EH (cell line): ENCODE data around the gene TBRG4.
"Not testable (repeated sequence)": the region's sequence is repeated elsewhere in the genome, so short reads cannot be mapped to it uniquely, and the experiment has no call there.

Experiments used
- DNase-seq: peaks from one replicate; pipeline ENCODE4 v3.0.0-alpha.2; 2015; ENCODE audit warnings: low read depth

TBRG4 gene

GRCh38 chr7:45117582-45117981, 6.1 kb upstream of the TBRG4 start:
- no peak for DNase-seq

- no peak for DNase-seq
Measured at GRCh38 chr7:45116048-45116447, 4.6 kb upstream of the TBRG4 start.

- no peak for DNase-seq
Measured at GRCh38 chr7:45114926-45115325, 3.4 kb upstream of the TBRG4 start.

GRCh38 chr7:45114257-45114656, 2.8 kb upstream of the TBRG4 start:
- DNase-seq: not testable (repeated sequence)

GRCh38 chr7:45112648-45113047, 1.2 kb upstream of the TBRG4 start:
- DNase-seq: peak; percentile 50

GRCh38 chr7:45108863-45109262, 2.6 kb downstream of the TBRG4 start:
- DNase-seq: no peak

GRCh38 chr7:45107356-45107755, 4.1 kb downstream of the TBRG4 start:
- no peak for DNase-seq

GRCh38 chr7:45106820-45107219, 4.7 kb downstream of the TBRG4 start:
- DNase-seq: no peak

GRCh38 chr7:45105588-45106188, 5.8 kb downstream of the TBRG4 start:
- no peak for DNase-seq

GRCh38 chr7:45104844-45105587, 6.5 kb downstream of the TBRG4 start:
- DNase-seq: no peak

- DNase-seq: no peak
Measured at GRCh38 chr7:45103958-45104843, 7.3 kb downstream of the TBRG4 start.

- DNase-seq: no peak
Measured at GRCh38 chr7:45102785-45103712, 8.4 kb downstream of the TBRG4 start.

GRCh38 chr7:45101748-45102147, 9.7 kb downstream of the TBRG4 start:
- no peak for DNase-seq

- no peak for DNase-seq
Measured at GRCh38 chr7:45100761-45101480, 10.6 kb downstream of the TBRG4 start.

- DNase-seq: no peak
Measured at GRCh38 chr7:45099891-45100760, 11.4 kb downstream of the TBRG4 start.

GRCh38 chr7:45098983-45099839, 12.3 kb downstream of the TBRG4 start:
- DNase-seq: no peak

- DNase-seq: no peak
Measured at GRCh38 chr7:45092931-45093235, 18.6 kb downstream of the TBRG4 start.

- DNase-seq: peak; percentile 77
Measured at GRCh38 chr7:45092100-45092930, 19.2 kb downstream of the TBRG4 start.
